ENCODE measurements around the gene MEAK7.

MEAK7 gene

DNA sequence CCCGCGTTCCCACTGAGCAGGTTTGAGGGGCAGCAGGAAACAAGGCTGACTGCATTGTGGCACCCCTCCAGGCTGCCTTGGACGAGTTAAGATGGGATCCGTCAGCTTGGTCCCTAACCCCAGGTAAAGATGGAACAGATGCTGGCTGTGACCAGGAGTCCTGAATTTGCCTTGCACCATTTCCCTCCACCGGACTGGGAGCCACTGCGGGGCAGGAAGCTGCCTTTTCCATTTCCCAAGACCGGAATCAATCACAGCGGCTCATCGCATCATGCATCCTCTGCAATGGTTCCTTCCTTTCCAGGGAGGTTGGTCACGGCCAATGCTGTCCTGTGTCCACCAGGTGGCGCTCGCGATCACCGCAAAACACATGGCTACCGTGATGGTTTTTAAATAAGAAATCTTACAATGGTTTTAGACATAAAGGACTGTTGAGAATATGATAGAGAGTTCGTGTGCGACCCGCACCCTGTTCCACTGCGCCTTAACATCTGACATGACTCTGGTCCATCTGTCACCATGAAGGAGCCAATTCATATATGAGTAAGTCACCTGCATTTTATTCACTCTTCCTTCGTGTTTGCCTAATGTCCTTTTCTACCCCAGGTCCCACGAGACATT lies 6.8 kb upstream of the MEAK7 start:
- DNase-seq: peak; percentile 86

DNA sequence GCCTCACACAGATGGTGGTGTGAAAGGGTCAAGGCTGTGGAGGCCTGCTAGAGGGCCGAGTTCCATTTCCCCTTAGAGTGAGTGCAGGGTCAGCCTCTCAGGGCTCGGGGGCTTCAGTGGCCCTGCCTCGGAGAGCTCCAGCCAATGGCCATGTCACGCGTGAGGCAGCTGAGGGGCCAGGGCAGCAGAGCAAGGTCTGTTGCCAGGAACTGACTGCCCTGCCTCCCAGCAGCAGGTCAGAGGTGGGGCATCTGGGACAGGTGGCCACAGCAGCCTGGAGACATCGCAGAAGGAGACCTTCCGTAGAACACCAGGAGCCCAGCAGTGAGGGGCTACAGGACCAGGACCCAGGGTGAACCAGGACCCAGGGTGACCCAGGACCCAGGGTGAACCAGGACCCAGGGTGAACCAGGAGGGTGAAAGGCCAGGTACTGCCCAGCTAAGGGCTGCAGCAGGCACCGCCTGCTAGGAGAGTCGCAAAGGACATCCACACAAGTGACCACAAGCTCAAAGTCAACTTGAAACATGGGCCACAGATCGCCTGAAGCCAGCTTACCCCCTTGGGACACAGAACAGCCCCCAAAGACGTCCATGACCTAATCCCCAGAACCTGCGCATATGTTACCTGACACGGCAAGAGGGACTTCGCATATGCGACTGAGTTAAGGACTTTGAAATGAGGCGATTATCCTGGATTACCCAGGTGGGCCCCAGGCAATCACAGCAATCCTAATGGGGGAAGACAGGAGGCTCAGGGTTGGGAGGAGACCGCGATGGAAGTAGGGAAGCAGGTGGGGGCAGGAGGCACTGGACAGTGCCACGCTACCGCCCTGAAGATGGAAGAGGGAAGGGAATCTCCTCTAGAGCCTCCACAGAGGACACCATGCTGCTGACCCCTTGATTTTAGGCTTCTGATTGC lies 4.8 kb upstream of the MEAK7 start:
- no peak for DNase-seq

DNA sequence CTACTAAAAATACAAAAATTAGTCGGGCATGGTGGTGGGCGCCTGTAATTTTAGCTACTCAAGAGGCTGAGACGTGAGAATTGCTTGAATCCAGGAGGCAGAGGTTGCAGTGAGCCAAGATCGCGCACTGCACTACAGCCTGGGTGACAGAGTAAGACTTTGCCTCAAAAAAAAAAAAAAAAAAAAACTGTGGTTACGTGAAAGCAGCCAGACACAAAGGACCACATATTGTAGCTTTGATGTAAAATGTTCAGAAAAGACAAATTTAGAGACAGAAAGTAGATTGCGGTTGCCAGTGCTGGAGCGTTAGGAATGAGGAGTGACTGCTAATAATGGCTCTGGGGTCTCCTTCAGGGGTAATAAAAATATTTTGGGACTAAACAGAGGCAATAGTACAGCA lies 4.0 kb upstream of the MEAK7 start:
- peak; percentile 48 for DNase-seq

DNA sequence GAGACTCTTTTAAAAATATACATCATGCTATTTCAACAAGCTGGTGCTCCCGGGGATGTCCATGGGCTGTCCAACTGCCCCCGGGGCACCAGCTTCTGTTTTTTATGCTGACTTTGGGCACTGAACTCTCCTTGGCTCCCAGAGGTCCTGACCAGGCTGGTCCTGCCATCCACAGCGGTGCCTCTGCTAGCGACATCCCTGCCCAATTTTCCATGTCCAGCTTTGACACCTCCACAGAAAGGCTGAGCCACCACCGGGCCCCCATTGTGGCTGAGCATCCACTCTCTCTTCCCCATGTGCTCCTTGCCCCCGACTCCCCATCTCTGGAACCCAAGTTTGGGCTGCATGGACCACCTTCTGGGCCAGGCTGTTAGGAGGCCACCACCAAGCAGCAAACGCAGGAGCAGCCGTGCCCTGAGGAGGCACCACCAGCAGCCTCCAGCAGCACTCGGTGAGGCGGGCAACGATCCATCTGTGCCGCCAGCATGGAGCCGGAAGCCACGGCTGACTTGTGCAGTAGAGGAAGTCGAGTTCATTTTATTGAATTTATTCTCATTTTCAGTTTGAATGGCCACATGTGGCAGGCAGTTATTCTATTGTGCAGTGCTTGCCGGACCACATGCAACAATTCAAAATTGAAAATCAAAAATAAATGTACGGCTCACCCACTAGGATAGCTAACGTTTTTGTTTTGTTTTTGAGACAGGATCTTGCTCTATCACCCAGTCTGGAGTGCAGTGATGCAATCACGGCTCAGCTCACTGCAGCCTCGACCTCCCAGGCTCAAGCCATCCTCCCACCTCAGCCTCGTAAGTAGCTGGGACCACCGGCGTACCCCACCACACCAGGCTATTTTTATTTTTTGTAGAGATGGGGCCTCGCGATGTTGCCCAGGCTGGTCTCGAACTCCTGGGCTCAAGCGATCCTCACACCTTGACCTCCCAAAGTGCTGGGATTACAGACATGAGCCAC lies 2.8 kb upstream of the MEAK7 start:
- peak; percentile 28 for DNase-seq

DNA sequence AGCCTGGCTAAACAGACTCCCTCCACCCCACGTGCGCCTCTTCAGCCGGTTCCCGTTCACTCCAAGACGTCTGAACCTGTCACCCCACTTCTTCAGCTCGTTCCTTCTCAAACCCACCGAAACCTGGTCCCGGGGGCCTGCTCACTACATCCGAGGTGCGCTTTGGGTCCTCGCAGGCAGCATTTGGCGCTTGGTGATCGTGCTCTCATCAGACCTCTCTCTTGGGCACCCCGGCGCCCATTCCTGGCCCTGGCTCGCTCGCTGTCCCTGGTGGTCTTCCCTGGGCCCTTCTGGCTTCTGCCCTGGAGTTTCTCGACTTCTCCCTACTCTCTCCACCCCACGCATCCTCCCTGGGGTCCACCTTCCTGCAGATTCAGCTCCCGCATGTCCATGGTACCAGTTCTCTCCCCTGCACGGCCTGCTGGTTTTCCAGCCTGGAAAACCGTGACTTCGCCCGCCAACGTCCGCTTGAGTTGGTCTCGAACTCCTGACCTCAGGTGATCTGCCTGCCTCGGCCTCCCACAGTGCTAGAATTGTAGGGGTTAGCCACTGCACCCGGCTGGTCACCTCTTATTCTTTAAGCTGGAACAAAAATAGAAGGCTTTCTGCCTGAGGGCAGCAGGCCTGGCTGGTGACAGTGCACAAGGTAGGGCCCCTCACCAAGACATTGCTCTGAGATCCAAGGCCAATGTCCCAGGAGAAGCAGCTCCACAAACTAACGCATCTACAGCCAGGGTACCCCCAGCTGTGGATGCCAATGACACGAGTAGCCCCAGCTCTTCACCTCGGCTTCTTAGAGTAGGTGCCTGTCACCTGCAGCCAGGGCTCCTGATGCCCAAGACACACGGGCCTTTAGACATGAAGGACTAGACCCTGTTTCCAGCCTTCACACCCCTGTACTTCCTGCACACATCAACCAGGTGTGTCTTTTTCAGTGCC lies 1.1 kb upstream of the MEAK7 start:
- DNase-seq: no peak

DNA sequence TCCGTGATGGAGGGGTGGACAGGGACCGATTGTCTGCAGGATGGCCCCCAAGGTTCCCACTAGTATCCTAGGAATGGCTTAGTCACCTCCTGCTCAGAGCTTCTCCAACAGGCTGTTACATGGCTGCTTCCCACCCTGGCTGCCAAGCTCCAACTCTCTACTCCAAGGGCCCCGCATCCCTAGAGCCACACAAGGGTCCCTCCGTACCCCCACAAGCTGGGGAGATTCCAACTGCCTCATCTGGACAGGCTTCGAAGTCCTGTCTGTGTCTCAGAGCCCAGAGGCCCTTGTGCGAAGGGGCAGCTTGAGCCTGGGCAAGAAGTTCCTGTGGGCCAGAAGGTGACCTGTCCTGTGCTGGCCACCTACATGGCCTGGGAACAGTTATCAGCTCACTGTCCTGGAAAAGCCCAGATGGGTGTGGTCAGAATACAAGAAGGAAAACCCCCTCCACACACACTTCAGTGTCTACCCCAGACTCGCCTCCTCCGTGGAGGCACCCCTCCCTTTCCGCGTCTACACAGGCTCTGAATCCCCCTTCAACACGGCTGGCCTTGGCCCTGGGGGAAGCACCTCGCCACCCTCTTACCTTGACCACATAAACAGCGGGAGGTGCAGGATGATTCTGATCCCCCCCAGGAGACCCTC lies 586 bp downstream of the MEAK7 start:
- DNase-seq: no peak

DNA sequence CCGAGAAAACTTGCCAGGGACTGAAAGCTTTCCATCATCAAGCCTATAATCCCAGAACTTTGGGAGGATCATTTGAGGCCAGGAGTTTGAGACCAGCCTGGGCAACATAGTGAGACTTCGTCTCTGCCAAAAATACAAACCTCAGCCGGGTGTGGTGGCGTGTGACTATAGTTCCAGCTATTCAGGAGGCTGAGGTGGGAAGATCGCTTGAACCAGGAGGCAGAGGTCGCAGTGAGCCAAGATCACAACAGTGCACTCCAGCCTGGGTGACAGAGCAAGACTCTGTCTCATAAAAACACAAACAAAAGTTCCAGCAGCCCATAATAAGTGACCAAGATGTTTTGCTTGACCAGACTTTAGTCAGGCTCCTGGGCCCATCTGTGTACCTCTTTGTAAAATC lies 1.9 kb downstream of the MEAK7 start:
- DNase-seq: no peak

DNA sequence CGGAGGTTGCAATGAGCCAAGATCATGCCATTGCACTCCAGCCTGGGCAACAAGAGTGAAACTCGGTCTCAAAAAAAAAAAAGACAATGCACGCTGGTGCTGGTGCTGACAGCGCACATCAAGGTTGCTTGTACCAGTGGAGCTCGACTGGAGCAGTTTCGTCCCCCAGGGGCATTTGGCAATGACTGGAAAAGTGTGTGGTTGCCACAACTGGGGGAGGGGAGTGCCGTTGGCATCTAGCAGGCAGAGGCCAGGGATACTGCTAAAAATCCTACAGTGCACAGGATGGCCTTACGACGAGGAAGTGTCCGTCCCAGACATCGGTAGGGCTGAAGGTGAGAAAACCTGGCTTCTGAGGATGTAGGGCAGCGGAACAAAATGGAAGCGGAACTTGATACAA lies 2.4 kb downstream of the MEAK7 start:
- no peak for DNase-seq

DNA sequence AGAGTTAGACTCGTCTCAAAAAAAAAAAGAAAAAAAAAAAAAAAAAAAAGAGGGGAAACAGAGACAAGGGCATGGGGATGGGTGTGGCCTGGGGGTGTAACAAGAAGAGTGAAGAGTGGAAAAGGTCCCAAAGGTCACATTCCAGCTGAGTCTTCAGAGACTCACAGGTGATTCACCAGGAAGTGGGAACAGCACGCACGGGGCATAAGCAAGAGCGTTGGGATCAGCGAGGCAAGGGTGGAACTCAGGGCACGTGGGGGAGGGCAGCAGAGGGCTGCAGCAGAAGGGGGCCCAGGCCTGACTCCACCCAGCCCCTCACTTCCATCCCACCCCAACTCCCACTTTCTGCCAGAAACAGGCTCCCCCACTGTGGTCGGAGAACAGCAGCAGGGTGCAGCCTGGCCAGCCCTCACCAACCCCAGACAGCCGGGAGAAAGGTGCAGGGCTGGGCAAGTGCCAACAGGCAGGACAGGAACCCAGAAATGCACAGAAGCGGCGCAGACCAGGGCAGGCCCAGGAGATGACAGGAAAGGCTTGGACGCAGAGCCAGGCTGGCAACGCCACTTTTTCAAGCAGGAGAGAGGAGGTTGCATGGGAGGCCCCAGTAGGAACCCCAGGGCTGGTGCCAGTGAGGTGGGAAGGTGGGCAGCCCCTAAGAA lies 3.3 kb downstream of the MEAK7 start:
- no peak for DNase-seq

DNA sequence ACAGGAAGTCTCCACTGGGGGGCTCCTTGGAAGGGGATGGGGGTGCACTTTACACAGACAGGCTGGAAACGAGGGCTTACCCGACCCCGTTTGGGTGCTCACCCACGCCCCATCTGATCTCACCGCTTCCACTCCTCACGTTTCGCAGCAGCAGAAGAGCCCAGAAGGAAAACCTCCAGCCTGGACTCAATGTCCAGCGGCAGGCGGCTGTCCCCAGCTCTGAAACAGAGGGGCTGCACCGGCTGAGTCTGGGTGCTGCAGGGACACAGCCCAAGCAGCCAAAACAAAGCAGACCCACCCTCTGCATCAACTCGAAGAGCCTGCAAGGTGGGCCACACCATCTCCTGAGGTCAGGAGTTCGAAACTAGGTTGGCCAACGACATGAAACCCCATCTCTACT lies 3.9 kb downstream of the MEAK7 start:
- DNase-seq: no peak

DNA sequence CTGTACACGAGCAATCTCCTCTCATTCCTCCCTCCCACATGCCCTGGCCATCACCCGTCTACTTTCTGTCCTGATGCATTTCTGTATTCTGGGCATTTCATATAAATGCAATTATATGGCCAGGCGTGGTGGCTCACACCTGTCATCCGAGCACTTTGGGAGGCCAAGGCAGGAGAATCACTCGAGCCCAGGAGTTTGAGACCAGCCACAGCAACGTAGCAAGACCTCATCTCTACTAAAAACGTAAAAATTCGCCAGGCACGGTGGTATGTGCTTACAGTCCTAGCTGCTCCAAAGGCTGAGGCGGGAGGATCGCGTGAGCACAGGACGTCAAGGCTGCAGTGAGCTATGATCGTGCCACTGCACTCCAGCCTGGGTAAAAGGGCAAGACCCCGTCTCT lies 4.8 kb downstream of the MEAK7 start:
- no peak for DNase-seq

DNA sequence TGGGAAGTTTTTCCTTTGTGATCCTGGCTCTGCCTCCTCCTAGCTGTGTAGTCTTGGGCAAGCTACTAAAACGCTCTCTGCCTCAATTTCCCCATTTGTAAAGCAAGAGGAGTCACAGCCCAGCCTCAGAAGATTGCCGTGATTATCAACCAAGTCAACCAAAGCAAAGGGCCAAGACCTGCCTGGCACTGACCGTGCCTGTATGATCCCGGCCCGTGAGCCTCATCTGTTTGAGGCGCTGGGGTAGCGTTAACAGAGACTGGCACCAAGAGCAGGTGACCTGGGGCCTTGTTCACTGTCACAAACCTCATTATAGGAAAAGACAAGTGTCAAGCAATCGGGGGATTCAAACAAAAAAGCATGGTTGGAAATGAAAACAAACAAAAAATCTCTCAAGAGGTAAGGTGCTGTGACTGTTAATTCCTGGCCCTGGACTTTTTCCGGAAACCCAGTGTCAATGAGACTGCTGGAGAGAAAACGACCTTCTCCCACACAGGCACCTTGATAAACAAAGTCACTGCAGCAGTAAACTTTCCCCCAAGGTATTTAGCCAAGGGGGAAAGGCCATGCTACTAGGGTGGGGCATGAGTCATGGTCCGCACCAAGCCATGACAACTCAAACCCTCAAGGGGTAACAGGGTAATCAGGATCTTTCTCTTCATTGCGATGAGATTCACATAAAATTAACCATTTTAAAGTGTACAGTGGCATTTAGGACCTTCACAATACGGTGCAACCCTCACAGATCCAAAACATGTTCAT lies 5.4 kb downstream of the MEAK7 start:
- DNase-seq: no peak

DNA sequence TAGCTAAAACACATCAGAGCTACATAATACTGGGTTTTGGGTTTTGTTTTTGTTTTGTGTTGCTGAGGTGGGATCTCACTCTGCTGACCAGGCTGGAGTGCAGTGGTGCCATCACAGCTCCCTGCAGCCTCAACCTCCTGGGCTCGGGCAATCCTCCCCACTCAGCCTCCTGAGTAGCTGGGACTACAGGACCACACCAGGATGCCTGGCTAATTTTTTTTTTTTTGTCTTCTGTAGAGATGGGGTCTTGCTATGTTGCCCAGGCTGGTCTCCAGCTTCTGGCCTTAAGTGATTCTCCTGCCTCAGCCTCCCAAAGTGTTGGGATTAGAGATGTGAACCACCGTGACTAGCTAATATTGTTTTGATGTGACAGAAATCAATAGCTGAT lies 6.2 kb downstream of the MEAK7 start:
- DNase-seq: no peak

DNA sequence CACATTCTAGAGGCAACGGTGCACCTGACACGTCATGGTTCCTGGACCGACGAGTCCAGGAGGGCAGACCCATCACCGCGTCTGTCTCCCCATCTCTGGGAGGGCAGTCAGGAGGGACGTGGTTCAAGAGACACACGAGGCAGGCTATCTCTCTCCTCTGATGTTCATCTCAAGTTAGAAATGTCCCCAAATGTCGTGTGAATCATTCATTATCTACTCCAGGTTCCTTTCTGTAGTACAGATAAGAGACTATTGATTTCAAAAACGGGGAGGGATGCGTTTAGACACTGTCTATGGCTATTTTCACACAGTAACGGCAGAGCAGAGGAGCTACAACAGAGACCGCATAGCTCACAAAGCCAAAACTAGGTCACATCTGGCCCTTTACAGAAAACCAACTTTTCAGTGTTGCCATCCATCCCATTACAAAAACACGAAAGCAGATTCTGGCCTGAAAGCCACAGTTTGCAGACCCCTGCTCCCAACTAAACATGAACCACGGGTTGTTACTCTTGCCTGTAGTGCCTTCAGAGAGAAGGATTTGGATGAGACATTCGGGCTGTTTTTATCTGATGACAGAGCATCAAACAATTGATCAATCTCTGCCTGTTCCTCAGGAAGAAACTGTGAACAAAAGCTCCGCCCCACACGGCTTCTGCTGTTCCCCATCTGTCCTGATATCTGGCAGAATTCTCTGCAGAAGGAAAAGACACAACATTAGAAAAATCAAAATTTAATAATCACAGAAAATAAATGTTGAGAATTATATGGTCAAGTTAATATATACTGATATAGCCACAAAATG lies 6.8 kb downstream of the MEAK7 start:
- DNase-seq: no peak

DNA sequence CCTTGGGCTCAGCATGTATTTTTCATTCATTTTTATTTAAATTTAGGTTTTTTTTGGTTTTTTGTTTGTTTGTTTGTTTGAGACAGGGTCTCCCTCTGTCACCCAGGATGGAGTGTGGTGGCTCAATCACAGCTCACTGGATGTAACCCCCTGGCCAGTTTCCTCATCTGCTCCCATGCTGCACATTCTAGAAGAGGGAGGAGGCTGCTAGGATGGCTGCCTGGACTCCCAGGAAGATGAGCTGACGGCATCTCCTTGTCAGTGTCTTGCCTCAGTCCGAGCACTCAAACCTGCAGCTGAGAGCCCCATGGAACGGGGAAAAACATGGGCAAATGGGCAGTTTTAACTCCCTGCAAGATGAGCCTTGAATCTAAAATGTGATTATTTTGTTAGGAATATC lies 7.5 kb downstream of the MEAK7 start:
- no peak for DNase-seq

DNA sequence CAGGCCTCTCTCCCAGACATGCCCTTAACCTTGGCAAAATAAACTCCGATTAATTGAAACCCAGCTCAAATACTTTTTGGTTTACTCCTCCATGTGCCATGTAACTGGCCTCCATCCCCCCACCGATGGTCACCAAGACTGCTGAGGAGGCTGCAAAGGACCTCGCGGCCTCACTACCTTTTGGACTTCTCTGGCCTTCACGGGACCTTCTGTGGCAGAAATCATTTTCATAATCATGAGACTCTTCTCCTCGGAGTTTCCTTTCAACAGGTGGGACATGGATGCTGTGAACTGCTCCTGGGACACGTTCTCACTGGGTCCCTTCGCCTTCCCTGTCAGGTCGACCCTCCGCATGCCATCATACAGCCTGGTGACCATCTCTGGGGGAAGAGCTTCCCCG lies 9.0 kb downstream of the MEAK7 start:
- no peak for DNase-seq

DNA sequence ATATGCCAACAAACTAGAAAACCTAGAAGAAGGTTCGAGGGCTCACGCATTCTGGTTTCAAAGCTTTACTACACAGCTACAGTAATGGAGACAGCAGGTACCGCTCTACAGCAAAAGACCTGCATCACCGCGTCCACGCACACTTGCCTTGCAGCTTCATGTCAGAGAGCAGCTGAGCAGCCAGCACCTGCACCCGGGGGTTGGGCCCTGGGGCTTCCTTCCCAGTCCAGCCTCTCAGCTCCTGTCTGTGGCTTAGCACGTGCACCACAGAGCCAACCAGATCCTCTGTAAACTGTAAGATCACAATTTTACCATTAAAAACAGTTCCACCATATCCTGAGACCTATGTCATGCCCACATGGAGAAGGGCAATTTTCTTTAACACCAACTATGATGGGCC lies 15.3 kb downstream of the MEAK7 start:
- no peak for DNase-seq

DNA sequence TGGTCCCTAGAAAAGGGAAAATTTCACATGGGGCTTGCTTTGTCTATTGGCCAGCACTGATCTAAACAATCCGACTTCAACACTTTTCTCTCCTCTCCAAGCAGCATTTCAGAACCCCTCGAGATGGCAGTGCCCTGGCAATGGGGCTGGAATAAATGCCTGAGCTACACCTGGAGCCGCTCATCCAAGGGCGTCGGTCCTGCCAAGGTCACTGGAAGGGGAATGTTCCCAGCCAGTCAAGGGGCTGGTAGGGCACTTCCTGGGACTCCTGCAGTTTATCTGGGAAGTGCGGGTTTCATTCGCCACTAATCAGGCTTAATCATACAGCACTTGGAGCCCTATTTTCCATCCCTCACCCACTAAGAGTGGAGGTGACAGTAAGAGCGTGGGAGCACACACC lies 17.1 kb downstream of the MEAK7 start:
- no peak for DNase-seq

DNA sequence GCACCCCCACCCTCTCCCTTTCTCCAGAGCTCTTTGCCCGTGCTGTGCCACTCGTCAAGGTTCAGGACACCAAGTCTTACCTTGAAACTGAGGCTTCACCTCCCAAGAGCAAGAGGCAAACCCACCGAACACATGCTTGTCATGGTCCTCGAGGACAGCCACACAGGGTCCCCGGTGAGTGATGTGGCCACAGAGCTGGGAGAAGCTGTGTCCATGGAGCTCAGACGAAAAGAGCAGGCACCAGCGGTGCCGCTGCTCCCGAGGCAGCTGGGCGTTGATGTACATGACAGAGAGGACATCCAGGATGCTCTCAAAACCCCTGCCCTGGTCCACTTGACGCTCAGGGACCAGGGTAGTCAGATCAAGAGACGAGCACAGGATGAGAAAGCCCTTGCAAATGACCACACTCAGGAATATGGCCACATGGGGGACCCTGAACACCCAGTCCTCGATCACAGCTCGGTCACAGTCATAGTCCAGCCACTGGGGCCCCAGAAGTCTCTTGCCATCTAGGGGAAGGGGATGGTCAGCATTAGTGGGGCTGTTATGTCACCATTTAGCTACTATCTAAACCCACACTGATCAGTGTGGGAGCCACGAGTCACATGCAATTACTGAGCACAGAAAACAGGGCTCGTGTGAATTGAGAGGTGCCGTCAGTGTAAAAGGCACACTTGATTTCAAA lies 17.8 kb downstream of the MEAK7 start:
- DNase-seq: no peak

Data from CD4-positive, alpha-beta T cell treated with Interleukin-21 for 1 hour (primary cell).